Smooth muscle cell (in vitro differentiated cells): ENCODE results near the gene PAFAH2. TPM values are rescaled to one million over a fixed set of nuclear protein-coding genes. Genes with fewer than 3 reads are reported as not detected.
A peak's percentile ranks its signal among the peaks of the same experiment; 100 is the strongest.

Experiments used
- DNase-seq: peaks from one replicate; lab custom pipeline; 2025; ENCODE audit not compliant: unreplicated experiment; lab: John Stamatoyannopoulos, UW
- H2AFZ ChIP-seq: fragments of 200-600 bp; sonication (generic); 2 replicates; pipeline ENCODE4 v1.6.0; 2016; ENCODE audit warnings: antibody characterized with exemption, low read depth, mild to moderate bottlenecking
- H3F3A ChIP-seq: fragments of 200-600 bp; sonication (generic); 2 replicates; pipeline ENCODE4 v1.6.0; 2017; ENCODE audit warnings: antibody characterized with exemption, low read depth
- H3K27ac ChIP-seq: fragments of 200-600 bp; sonication (generic); 2 replicates; pipeline ENCODE4 v1.5.1; 2016; ENCODE audit warnings: low read depth, mild to moderate bottlenecking
- H3K27me3 ChIP-seq: fragments of 200-600 bp; sonication (generic); 2 replicates; pipeline ENCODE4 v1.6.1; 2016; ENCODE audit warnings: low read depth, mild to moderate bottlenecking
- H3K36me3 ChIP-seq: fragments of 200-600 bp; sonication (generic); 2 replicates; pipeline ENCODE4 v1.5.1; 2016; ENCODE audit warnings: low read depth
- H3K4me1 ChIP-seq: fragments of 200-600 bp; sonication (generic); 2 replicates; pipeline ENCODE4 v1.5.1; 2016; ENCODE audit warnings: low read depth
- H3K4me2 ChIP-seq: fragments of 200-600 bp; sonication (generic); 2 replicates; pipeline ENCODE4 v1.6.0; 2016; ENCODE audit warnings: mild to moderate bottlenecking
- H3K4me3 ChIP-seq: fragments of 200-600 bp; sonication (generic); 2 replicates; pipeline ENCODE4 v1.5.1; 2016; ENCODE audit warnings: mild to moderate bottlenecking
- H3K79me2 ChIP-seq: fragments of 200-600 bp; sonication (generic); 2 replicates; pipeline ENCODE4 v1.6.0; 2016; ENCODE audit warnings: low read depth, mild to moderate bottlenecking
- H3K9ac ChIP-seq: fragments of 200-600 bp; sonication (generic); 2 replicates; pipeline ENCODE4 v1.6.0; 2016; ENCODE audit warnings: low read depth
- H3K9me3 ChIP-seq: fragments of 200-600 bp; sonication (generic); replicated peaks from 2 replicates; pipeline ENCODE4 v1.5.1; 2016; ENCODE audit warnings: low read depth
- H4K20me1 ChIP-seq: fragments of 200-600 bp; sonication (generic); 2 replicates; pipeline ENCODE4 v1.6.0; 2016; ENCODE audit warnings: low read depth
- WGBS: methylation state at CpG from one replicate; pipeline ENCODE4 v1.1.7; 2016; ENCODE audit warnings: low lambda C conversion rate; 5-methylcytosine and 5-hydroxymethylcytosine counted together
- polyA plus RNA-seq: library from polyadenylated mRNA; unstranded; fragments of >200 nt; fragmentation: Nextera tagmentation; extraction: Ambion mirVana; gene quantifications from 2 replicates; pipeline ENCODE4 v1.2.1, GENCODE V29; 2016
- total RNA-seq: library from RNA; depleted of rRNA; stranded (reverse); fragments of >200 nt; gene quantifications from 2 replicates; pipeline ENCODE4 v1.2.3, GENCODE V29; 2014
- TF ChIP-seq, protein P1 (sequence below): fragments of 200-600 bp; sonication (generic); IDR thresholded peaks from 2 replicates; pipeline ENCODE4 v1.5.1; 2017; ENCODE audit warnings: borderline replicate concordance, mild to moderate bottlenecking, antibody characterized with exemption; ENCODE audit not compliant: insufficient read depth, poor library complexity, severe bottlenecking

The PAFAH2 gene
- total and polyA plus RNA-seq, 2 experiments from 2014 or later = 9.4 to 9.6 TPM

- TF ChIP-seq, protein P1, sequence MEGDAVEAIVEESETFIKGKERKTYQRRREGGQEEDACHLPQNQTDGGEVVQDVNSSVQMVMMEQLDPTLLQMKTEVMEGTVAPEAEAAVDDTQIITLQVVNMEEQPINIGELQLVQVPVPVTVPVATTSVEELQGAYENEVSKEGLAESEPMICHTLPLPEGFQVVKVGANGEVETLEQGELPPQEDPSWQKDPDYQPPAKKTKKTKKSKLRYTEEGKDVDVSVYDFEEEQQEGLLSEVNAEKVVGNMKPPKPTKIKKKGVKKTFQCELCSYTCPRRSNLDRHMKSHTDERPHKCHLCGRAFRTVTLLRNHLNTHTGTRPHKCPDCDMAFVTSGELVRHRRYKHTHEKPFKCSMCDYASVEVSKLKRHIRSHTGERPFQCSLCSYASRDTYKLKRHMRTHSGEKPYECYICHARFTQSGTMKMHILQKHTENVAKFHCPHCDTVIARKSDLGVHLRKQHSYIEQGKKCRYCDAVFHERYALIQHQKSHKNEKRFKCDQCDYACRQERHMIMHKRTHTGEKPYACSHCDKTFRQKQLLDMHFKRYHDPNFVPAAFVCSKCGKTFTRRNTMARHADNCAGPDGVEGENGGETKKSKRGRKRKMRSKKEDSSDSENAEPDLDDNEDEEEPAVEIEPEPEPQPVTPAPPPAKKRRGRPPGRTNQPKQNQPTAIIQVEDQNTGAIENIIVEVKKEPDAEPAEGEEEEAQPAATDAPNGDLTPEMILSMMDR = no peak
- Histone ChIP-seq H4K20me1 (no peaks in the 10 kb centered on the region), H3K27me3 (no peaks in the 10 kb centered on the region), H3K4me2 (no peak overlapping the region), H3K36me3 (no peaks in the 10 kb centered on the region), H2AFZ (no peak overlapping the region), H3K9ac (no peak overlapping the region), H3K27ac (no peak overlapping the region), H3F3A (no peaks in the 10 kb centered on the region), H3K9me3 (no peaks in the 10 kb centered on the region), H3K4me1 (peaks cover 11% of the 10 kb centered on the region), H3K4me3 (no peak overlapping the region), H3K79me2 (no peaks in the 10 kb centered on the region)
- WGBS = 28% methylated on average over 5 of the region's 5 CpGs
- no peak for DNase-seq
Measured at GRCh38 chr1:25917996-25918395, 79.9 kb downstream of the PAFAH2 start.

DNA sequence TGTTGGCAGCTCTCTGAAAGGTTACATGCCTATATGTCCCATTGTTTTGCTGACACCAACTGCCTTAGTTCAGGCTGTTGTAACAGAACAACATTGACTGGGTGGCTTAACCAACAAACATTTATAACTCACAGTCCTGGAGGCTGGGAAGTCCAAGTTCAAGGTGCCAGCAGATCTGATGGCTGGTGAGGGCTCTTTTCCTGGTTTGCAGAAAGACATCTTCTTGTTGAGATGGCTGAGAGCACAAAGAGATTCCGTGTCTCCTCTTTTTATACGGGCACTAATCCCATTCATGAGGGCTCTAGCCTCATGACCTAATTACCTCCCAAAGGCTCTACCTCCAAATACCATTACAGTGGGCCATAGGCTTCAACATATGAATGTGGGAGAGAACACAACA, 81.4 kb downstream of the PAFAH2 start:
- Histone ChIP-seq H3K4me3 (no peak overlapping the region), H3F3A (peaks cover 4% of the 10 kb centered on the region), H3K4me2 (no peak overlapping the region), H3K79me2 (no peaks in the 10 kb centered on the region), H2AFZ (no peak overlapping the region), H3K4me1 (no peaks in the 10 kb centered on the region), H3K36me3 (no peaks in the 10 kb centered on the region), H4K20me1 (no peaks in the 10 kb centered on the region), H3K9me3 (no peaks in the 10 kb centered on the region), H3K27ac (no peak overlapping the region), H3K27me3 (no peaks in the 10 kb centered on the region), H3K9ac (no peak overlapping the region)
- 92% methylated on average over 2 of the region's 2 CpGs for WGBS
- no peak for DNase-seq
- TF ChIP-seq, protein P1 = no peak

DNA sequence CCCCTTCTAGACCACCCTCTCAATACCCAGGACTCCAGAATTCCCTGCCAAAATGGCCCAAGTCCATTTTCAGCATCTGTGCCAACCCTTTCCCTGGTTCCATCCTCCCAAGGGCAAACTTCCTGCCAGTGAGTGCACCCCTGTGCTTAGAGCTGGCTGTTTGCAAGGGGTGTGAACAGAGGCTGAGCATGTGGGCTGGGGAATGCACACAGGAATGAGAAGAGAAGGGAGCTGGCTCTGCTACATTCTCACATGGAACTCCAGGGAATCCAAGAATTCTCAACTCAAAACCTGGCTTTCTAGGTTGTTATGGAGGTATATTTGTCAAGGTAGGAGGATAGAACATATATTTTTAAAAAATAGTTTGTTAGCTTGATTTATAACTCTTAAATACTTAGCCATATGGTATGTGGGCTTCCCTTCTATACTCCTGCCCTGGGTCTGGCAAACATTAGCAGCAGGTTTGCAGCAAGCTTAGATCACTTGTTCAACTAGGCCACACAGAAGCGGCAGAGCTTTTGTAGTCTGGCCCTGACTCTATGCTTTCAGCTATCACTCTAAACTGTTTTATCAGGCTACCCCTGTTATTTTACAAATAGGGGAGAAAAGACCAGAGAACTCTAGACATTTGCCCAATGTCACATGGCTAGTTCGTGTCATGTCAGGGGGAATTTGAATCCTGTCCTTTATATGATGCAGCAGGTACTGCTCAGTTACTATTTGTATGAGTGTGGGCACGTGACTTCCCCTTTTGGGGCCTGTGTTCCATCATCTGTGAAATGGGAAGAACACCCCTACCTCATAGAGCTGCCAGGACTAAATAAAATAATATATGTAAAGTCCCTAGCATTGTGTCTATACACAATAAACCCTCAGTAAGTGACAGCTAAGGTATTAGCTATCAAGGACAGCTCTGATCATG, 83.5 kb downstream of the PAFAH2 start:
- no peaks in the 10 kb centered on the region for H4K20me1 ChIP-seq
- H3K4me3 ChIP-seq = no peak overlapping the region
- H3K4me1 ChIP-seq = no peaks in the 10 kb centered on the region
- H3K9me3 ChIP-seq = no peaks in the 10 kb centered on the region
- no peaks in the 10 kb centered on the region for H3K27me3 ChIP-seq
- no peak for DNase-seq
- H3F3A ChIP-seq = peaks cover 4% of the 10 kb centered on the region
- H3K79me2 ChIP-seq = no peaks in the 10 kb centered on the region
- TF ChIP-seq, protein P1 = no peak
- H3K4me2 ChIP-seq = no peak overlapping the region
- H3K9ac ChIP-seq = no peak overlapping the region
- H3K27ac ChIP-seq = no peak overlapping the region
- no peaks in the 10 kb centered on the region for H3K36me3 ChIP-seq
- no peak overlapping the region for H2AFZ ChIP-seq
- 78% methylated on average over 3 of the region's 3 CpGs for WGBS

DNA sequence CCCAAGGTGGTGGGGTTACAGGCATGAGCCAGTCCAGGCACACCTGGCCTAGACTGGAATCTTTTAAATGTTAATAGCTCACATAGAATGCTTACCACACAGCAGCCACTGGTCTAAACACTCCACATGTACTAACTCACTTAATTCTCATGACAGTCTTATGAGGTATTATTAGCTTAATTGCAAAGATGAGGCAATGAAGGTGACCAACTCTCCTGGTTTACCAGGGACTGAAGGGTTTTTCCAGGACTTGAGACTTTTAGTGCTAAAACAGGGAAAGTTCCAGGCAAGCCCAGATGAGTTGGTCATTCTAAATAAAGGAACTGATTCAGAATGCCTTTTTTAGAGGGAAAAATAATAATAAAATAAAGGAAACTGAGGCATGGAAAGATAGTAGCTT, 84.7 kb downstream of the PAFAH2 start:
- Histone ChIP-seq H3K9ac (no peak overlapping the region), H3F3A (peaks cover 4% of the 10 kb centered on the region), H3K79me2 (no peaks in the 10 kb centered on the region), H3K4me1 (no peaks in the 10 kb centered on the region), H2AFZ (no peak overlapping the region), H3K27me3 (no peaks in the 10 kb centered on the region), H3K9me3 (no peaks in the 10 kb centered on the region), H3K36me3 (no peaks in the 10 kb centered on the region), H3K4me3 (no peak overlapping the region), H3K27ac (peak overlapping the region; percentile 22), H3K4me2 (no peak overlapping the region), H4K20me1 (no peaks in the 10 kb centered on the region)
- TF ChIP-seq, protein P1 = no peak
- no peak for DNase-seq
